ENCODE measurements around the gene ID4. TPM values are rescaled to one million over a fixed set of nuclear protein-coding genes. Genes with fewer than 3 reads are reported as not detected.

Gene ID4
- total and polyA plus RNA-seq, 12 donors, result 1.5 to 12.4 (median 6.3) TPM

GRCh38 chr6:19873031-19873430, 35.9 kb downstream of the ID4 start:
- TF ChIP-seq CTCF (IDR thresholded peaks at IDR 0.05) (no peak), POLR2A (IDR thresholded peaks at IDR 0.05) (no peak)
- 65 to 77% (median 73%) methylated on average over 2 of the region's 2 CpGs for WGBS, 4 donors
- Histone ChIP-seq H3K36me3 (replicated peaks in 1 of 2) (no peaks in the 10 kb centered on the region), H3K4me3 (no peak overlapping the region), H3K27ac (no peak overlapping the region), H3K4me1 (replicated peaks in 1 of 2) (no peaks in the 10 kb centered on the region), H3K9me3 (replicated peaks in 1 of 3) (no peaks in the 10 kb centered on the region), H3K27me3 (no peaks in the 10 kb centered on the region)
- intact Hi-C loops (cut with DNase I), result no loop called here
- no peak for DNase-seq

- no peak overlapping the region for H3K4me3 ChIP-seq
- WGBS, 4 donors, result 79 to 83% (median 79%) methylated on average over 5 of the region's 5 CpGs
- H3K27ac ChIP-seq, result no peak overlapping the region
- no peaks in the 10 kb centered on the region for H3K4me1 ChIP-seq (replicated peaks in 1 of 2)
- DNase-seq, result no peak
- no peaks in the 10 kb centered on the region for H3K36me3 ChIP-seq (replicated peaks in 1 of 2)
- intact Hi-C loops (cut with DNase I), result no loop called here
- TF ChIP-seq CTCF (IDR thresholded peaks at IDR 0.05) (no peak), POLR2A (IDR thresholded peaks at IDR 0.05) (no peak)
- no peaks in the 10 kb centered on the region for H3K27me3 ChIP-seq
- no peaks in the 10 kb centered on the region for H3K9me3 ChIP-seq (replicated peaks in 1 of 3)
Observed at GRCh38 chr6:19876672-19877071, 39.5 kb downstream of the ID4 start.

GRCh38 chr6:19879663-19880062, 42.5 kb downstream of the ID4 start:
- whole genome bisulfite sequencing, 4 donors, result 23 to 47% (median 34%) methylated on average over 1 of the region's 1 CpG
- TF ChIP-seq POLR2A (IDR thresholded peaks at IDR 0.05), result no peak
- TF ChIP-seq CTCF (IDR thresholded peaks at IDR 0.05), result no peak
- no peak overlapping the region for H3K4me3 ChIP-seq
- no peaks in the 10 kb centered on the region for H3K36me3 ChIP-seq (replicated peaks in 1 of 2)
- H3K4me1 ChIP-seq (replicated peaks in 1 of 2), result no peaks in the 10 kb centered on the region
- no peaks in the 10 kb centered on the region for H3K27me3 ChIP-seq
- no peak for DNase-seq
- intact Hi-C loops (cut with DNase I), result no loop called here
- H3K9me3 ChIP-seq (replicated peaks in 1 of 3), result no peaks in the 10 kb centered on the region
- H3K27ac ChIP-seq, result no peak overlapping the region

GRCh38 chr6:19880066-19880465, 42.9 kb downstream of the ID4 start:
- H3K9me3 ChIP-seq (replicated peaks in 1 of 3), result no peaks in the 10 kb centered on the region
- no peaks in the 10 kb centered on the region for H3K4me1 ChIP-seq (replicated peaks in 1 of 2)
- H3K27ac ChIP-seq, result no peak overlapping the region
- no peaks in the 10 kb centered on the region for H3K27me3 ChIP-seq
- no peak overlapping the region for H3K4me3 ChIP-seq
- TF ChIP-seq POLR2A (IDR thresholded peaks at IDR 0.05) (no peak), CTCF (IDR thresholded peaks at IDR 0.05) (no peak)
- no peak for DNase-seq
- H3K36me3 ChIP-seq (replicated peaks in 1 of 2), result no peaks in the 10 kb centered on the region
- intact Hi-C loops (cut with DNase I), result no loop called here
- WGBS, 4 donors, result 58 to 78% (median 63%) methylated on average over 2 of the region's 2 CpGs
